Duodenal mucosa (tissue), 2 donors: ENCODE results near the gene TTC32.
"Not testable (repeated sequence)": the region's sequence is repeated elsewhere in the genome, so short reads cannot be mapped to it uniquely, and the experiment has no call there.

ENCODE experiments used
- H3K27ac ChIP-seq: one replicate; pipeline ENCODE4 v1.7.0; 2013; ENCODE audit warnings: low read depth, low read length
- H3K27me3 ChIP-seq, 2 donors: one replicate each; pipeline ENCODE4 v1.7.0; 2013; ENCODE audit warnings: low read length in 2 of 2, control low read depth in 1 of 2; ENCODE audit not compliant: insufficient read depth in 2 of 2, control insufficient read depth in 1 of 2
- H3K36me3 ChIP-seq, 2 donors: one replicate each; pipeline ENCODE4 v1.7.0; 2013; ENCODE audit warnings: low read length in 2 of 2, control low read depth in 1 of 2; ENCODE audit not compliant: insufficient read depth in 2 of 2, control insufficient read depth in 1 of 2
- H3K4me1 ChIP-seq, 2 donors: one replicate each; pipeline ENCODE4 v1.7.0; 2013; ENCODE audit warnings: low read length in 2 of 2, control low read depth in 1 of 2; ENCODE audit not compliant: insufficient read depth in 2 of 2, control insufficient read depth in 1 of 2
- H3K4me3 ChIP-seq, 2 donors: one replicate each; pipeline ENCODE4 v1.7.0; 2013; ENCODE audit warnings: low read length in 2 of 2, low read depth in 1 of 2
- H3K9ac ChIP-seq, 2 donors: one replicate each; pipeline ENCODE4 v1.7.0; 2013; ENCODE audit warnings: low read length in 2 of 2, low read depth in 1 of 2
- H3K9me3 ChIP-seq, 2 donors: one replicate each; pipeline ENCODE4 v1.7.0; 2013; ENCODE audit warnings: low read length in 2 of 2, control low read depth in 1 of 2; ENCODE audit not compliant: control insufficient read depth in 1 of 2

The TTC32 gene

GRCh38 chr2:19887510-19887909, 14.3 kb downstream of the TTC32 start:
- no peak overlapping the region for H3K27ac ChIP-seq
- peaks cover 0 to 6% of the 10 kb centered on the region in 2 donors for H3K4me1 ChIP-seq
- no peak overlapping the region for H3K4me3 ChIP-seq
- H3K9me3 ChIP-seq: no peaks in the 10 kb centered on the region
- H3K36me3 ChIP-seq: no peaks in the 10 kb centered on the region
- no peak overlapping the region for H3K9ac ChIP-seq
- H3K27me3 ChIP-seq: no peaks in the 10 kb centered on the region

GRCh38 chr2:19886261-19886660, 15.5 kb downstream of the TTC32 start:
- no peaks in the 10 kb centered on the region for H3K9me3 ChIP-seq

GRCh38 chr2:19885791-19886190, 16.0 kb downstream of the TTC32 start:
- no peaks in the 10 kb centered on the region for H3K36me3 ChIP-seq
- no peak overlapping the region for H3K9ac ChIP-seq
- no peaks in the 10 kb centered on the region for H3K27me3 ChIP-seq
- no peak overlapping the region for H3K4me3 ChIP-seq
- no peak overlapping the region for H3K27ac ChIP-seq
- no peaks in the 10 kb centered on the region for H3K9me3 ChIP-seq
- H3K4me1 ChIP-seq: peaks cover 0 to 6% of the 10 kb centered on the region in 2 donors

More at GRCh38 chr2:19886261-19886660, 15.5 kb downstream of the TTC32 start:
- Histone ChIP-seq H3K27ac (no peak overlapping the region), H3K9ac (no peak overlapping the region), H3K27me3 (no peaks in the 10 kb centered on the region), H3K4me1 (peaks cover 0 to 6% of the 10 kb centered on the region in 2 donors), H3K4me3 (no peak overlapping the region), H3K36me3 (no peaks in the 10 kb centered on the region)

GRCh38 chr2:19883971-19884720, 17.6 kb downstream of the TTC32 start:
- Histone ChIP-seq H3K4me1 (peaks cover 0 to 6% of the 10 kb centered on the region in 2 donors), H3K27ac (no peak overlapping the region), H3K9me3 (no peaks in the 10 kb centered on the region), H3K27me3 (no peaks in the 10 kb centered on the region), H3K9ac (no peak overlapping the region), H3K4me3 (no peak overlapping the region), H3K36me3 (no peaks in the 10 kb centered on the region)

DNA sequence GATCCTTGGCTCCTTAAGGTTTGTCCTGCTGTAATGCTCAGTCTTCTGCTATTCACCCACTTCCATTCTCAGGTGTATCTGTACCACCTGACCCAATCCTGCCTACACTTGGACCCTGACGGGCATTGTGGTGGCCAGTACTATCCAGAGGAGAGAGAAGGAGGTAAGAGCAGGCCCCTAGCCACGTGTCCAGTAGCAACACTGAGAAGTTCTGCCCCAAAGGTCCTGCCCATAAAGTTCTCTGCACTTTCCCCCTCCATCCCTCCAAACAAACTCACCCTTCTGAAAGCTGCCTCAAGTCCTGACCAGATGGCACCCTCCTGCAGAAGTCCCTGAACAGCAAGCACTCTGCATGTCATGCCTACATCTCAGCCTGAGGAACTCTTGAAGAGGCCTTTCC, 18.3 kb downstream of the TTC32 start:
- H3K36me3 ChIP-seq: no peaks in the 10 kb centered on the region
- H3K4me3 ChIP-seq: no peak overlapping the region
- no peaks in the 10 kb centered on the region for H3K27me3 ChIP-seq
- no peak overlapping the region for H3K9ac ChIP-seq
- no peak overlapping the region for H3K27ac ChIP-seq
- H3K9me3 ChIP-seq: no peaks in the 10 kb centered on the region
- peaks cover 0 to 6% of the 10 kb centered on the region in 2 donors for H3K4me1 ChIP-seq

- Histone ChIP-seq H3K9me3 (no peaks in the 10 kb centered on the region), H3K27me3 (no peaks in the 10 kb centered on the region), H3K9ac (no peak overlapping the region), H3K36me3 (no peaks in the 10 kb centered on the region), H3K4me1 (peaks cover 0 to 5% of the 10 kb centered on the region in 2 donors), H3K27ac (no peak overlapping the region), H3K4me3 (no peak overlapping the region)
Measured at GRCh38 chr2:19882286-19882685, 19.5 kb downstream of the TTC32 start.

- H3K9ac ChIP-seq: no peak overlapping the region
- no peak overlapping the region for H3K4me3 ChIP-seq
- H3K27me3 ChIP-seq: no peaks in the 10 kb centered on the region
- H3K27ac ChIP-seq: no peak overlapping the region
- H3K9me3 ChIP-seq: no peaks in the 10 kb centered on the region
- no peaks in the 10 kb centered on the region for H3K36me3 ChIP-seq
- peaks cover 0 to 1% of the 10 kb centered on the region in 2 donors for H3K4me1 ChIP-seq
Measured at GRCh38 chr2:19881908-19882265, 19.9 kb downstream of the TTC32 start.

DNA sequence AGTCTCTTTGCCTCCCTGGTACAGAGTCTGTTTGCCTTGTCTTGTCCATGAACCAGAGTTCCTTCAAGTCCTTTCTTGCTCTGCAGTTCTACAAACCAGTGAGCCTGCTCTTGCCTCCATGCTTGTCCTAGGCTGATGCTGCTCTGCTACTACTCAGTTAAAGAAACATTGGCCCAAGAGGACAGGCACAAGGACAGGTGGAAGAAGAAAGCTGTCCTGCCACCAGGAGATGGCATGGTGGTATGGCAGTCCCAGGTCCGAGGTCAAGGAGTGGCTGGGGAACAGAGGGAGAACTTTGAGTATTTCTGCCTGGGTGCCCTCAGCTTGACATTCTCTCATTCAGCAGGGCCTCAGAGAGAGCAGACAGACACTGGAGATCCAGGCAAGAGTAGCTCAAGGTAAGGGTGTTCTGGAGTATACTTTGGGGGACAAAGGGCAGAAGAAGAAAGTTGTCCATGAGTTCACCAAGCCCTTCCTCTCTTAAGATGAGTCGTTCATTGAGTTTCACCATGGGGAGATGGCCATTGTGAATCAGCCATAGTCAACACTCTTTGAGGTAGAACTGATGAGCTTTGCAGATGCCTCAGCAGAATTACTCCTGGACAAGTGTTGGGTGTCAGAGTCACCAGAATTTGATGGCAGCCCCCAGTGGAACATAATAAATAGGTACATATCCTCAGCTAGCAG, 20.4 kb downstream of the TTC32 start:
- Histone ChIP-seq H3K9me3 (no peaks in the 10 kb centered on the region), H3K27me3 (no peaks in the 10 kb centered on the region), H3K4me1 (no peaks in the 10 kb centered on the region), H3K36me3 (no peaks in the 10 kb centered on the region), H3K4me3 (no peak overlapping the region), H3K27ac (no peak overlapping the region), H3K9ac (no peak overlapping the region)

DNA sequence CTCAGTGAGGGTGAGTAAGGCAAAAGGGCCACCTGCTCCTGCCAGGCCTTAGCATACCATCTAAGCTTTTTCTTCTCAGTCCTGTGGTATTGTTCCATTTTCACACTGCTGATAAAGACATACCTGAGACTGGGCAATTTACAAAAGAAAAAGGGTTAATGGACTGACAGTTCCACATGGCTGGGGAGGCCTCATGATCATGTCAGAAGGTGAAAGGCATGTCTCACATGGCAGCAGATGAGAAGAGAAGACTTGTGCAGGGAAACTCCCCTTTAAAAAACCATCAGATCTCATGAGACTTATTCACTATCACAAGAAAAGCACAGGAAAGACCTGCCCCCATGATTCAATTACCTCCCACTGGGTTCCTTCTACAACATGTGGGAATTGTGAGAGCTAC, 21.6 kb downstream of the TTC32 start:
- not testable (repeated sequence) for H3K4me3 ChIP-seq, H3K36me3 ChIP-seq

GRCh38 chr2:19879120-19879519, 22.7 kb downstream of the TTC32 start:
- H3K9ac ChIP-seq: no peak overlapping the region
- H3K9me3 ChIP-seq: no peaks in the 10 kb centered on the region
- no peak overlapping the region for H3K4me3 ChIP-seq
- no peaks in the 10 kb centered on the region for H3K27me3 ChIP-seq
- no peaks in the 10 kb centered on the region for H3K36me3 ChIP-seq
- no peaks in the 10 kb centered on the region for H3K4me1 ChIP-seq
- no peak overlapping the region for H3K27ac ChIP-seq

More for the DNA sequence above, 21.6 kb downstream of the TTC32 start:
- H3K27me3 ChIP-seq, H3K27ac ChIP-seq, H3K4me1 ChIP-seq, H3K9ac ChIP-seq, H3K9me3 ChIP-seq: not testable (repeated sequence)
